GM12878 (cell line): Measurements from ENCODE around the gene AKAP12. TPM values are rescaled to one million over a fixed set of nuclear protein-coding genes. Genes with fewer than 3 reads are reported as not detected.

Experiments
- ATAC-seq: fragments of 200-7000 bp; cut with Tn5 transposase; 3 replicates; pipeline ENCODE4 v1.9.1; 2020; ENCODE audit warnings: mild to moderate bottlenecking, moderate library complexity
- BruUV-seq: library from RNA; stranded (reverse); fragments of 400-500 nt; replicated peaks from 2 replicates; lab custom pipeline; 2021; lab: Mats Ljungman, UMichigan
- CTCF ChIA-PET: fragments of 300-600 bp; sonication (Branson Sonifier 250); formaldehyde crosslinking; extraction: SDS; loops from one replicate; lab custom pipeline; 2021; ENCODE audit warnings: inconsistent platforms; lab: Yijun Ruan, JAX
- POLR2A ChIA-PET: fragments of 350-600 bp; formaldehyde crosslinking; extraction: SDS; loops from one replicate; lab custom pipeline; 2021; ENCODE audit warnings: inconsistent platforms; lab: Charles Lee
- RAD21 ChIA-PET: fragments of 300-600 bp; sonication (Branson Sonifier 250); formaldehyde crosslinking; loops from one replicate; lab custom pipeline; 2023; ENCODE audit warnings: antibody characterized with exemption; ENCODE audit not compliant: unreplicated experiment; lab: Charles Lee
- SMC1A ChIA-PET: fragments of 300-600 bp; sonication (Branson Sonifier 250); formaldehyde crosslinking; loops from one replicate; lab custom pipeline; 2023; ENCODE audit not compliant: unreplicated experiment, uncharacterized antibody; lab: Charles Lee
- DNase-seq: peaks from one replicate; pipeline ENCODE4 v3.0.0-alpha.2; 2011; ENCODE audit warnings: low read depth, low spot score
- FAIRE-seq: peaks from 3 replicates; lab custom pipeline; 2011; peaks lifted over from hg19 to GRCh38; lab: Jason Lieb, UNC
- H2AFZ ChIP-seq: 2 replicates; pipeline ENCODE4 v1.6.0; 2011; ENCODE audit warnings: low read depth, low read length, control low read depth; ENCODE audit not compliant: control insufficient read depth
- H3K27ac ChIP-seq: 2 replicates; pipeline ENCODE4 v1.5.1; 2011; ENCODE audit warnings: control low read depth; ENCODE audit not compliant: control insufficient read depth, insufficient read depth
- H3K27me3 ChIP-seq, 2 experiments: replicated peaks in 1 of 2; 2 replicates each; pipeline versions ENCODE4 v1.6.0 to v1.6.1; 2011; ENCODE audit warnings: low read length in 1 of 2; ENCODE audit not compliant: control insufficient read depth in 2 of 2, insufficient read depth in 2 of 2
- H3K36me3 ChIP-seq, 2 experiments: 2 replicates each; pipeline ENCODE4 v1.5.1; 2011; ENCODE audit warnings: low read length in 1 of 2; ENCODE audit not compliant: control insufficient read depth in 2 of 2, insufficient read depth in 2 of 2
- H3K4me1 ChIP-seq: 2 replicates; pipeline ENCODE4 v1.6.1; 2011; ENCODE audit warnings: mild to moderate bottlenecking, low read length, moderate library complexity, mixed read lengths; ENCODE audit not compliant: control insufficient read depth, insufficient read depth
- H3K4me2 ChIP-seq: 2 replicates; pipeline ENCODE4 v1.6.0; 2011; ENCODE audit warnings: control low read depth; ENCODE audit not compliant: control insufficient read depth, insufficient read depth
- H3K4me3 ChIP-seq: fragments of 200-600 bp; sonication (generic); 2 replicates; pipeline ENCODE4 v1.5.1; 2016
- H3K79me2 ChIP-seq: 2 replicates; pipeline ENCODE4 v1.6.0; 2011; ENCODE audit warnings: low read length; ENCODE audit not compliant: control insufficient read depth, insufficient read depth
- H3K9ac ChIP-seq: 2 replicates; pipeline ENCODE4 v1.8.0; 2011; ENCODE audit warnings: low read length, control low read depth, mixed read lengths; ENCODE audit not compliant: control insufficient read depth, insufficient read depth
- H3K9me3 ChIP-seq: replicated peaks from 3 replicates; pipeline ENCODE4 v1.5.1; 2011; ENCODE audit warnings: mild to moderate bottlenecking, low read length; ENCODE audit not compliant: control insufficient read depth, insufficient read depth
- H4K20me1 ChIP-seq: 2 replicates; pipeline ENCODE4 v1.6.0; 2011; ENCODE audit not compliant: control insufficient read depth, insufficient read depth
- CBFB ChIP-seq: IDR thresholded peaks from 2 replicates; pipeline ENCODE4 v1.6.1; 2016; ENCODE audit warnings: antibody characterized with exemption, low read depth
- CHD1 ChIP-seq: IDR thresholded peaks from 2 replicates; pipeline ENCODE4 v1.6.1; 2012; ENCODE audit warnings: low read depth, low read length, improper control_type of control experiment
- HDAC6 ChIP-seq: fragments of 200-600 bp; sonication (generic); IDR thresholded peaks from one replicate; pipeline ENCODE4 v1.8.0; 2017; ENCODE audit warnings: antibody characterized with exemption; ENCODE audit not compliant: unreplicated experiment
- IKZF2 ChIP-seq, 2 experiments: fragments of 450-650 bp; IDR thresholded peaks; 2 replicates each; pipeline ENCODE4 v1.6.1; 2017; ENCODE audit warnings: mild to moderate bottlenecking in 2 of 2, moderate library complexity in 2 of 2
- KLF5 ChIP-seq: fragments of 450-650 bp; IDR thresholded peaks from 2 replicates; pipeline ENCODE4 v1.6.1; 2014; ENCODE audit warnings: mild to moderate bottlenecking; ENCODE audit not compliant: partially characterized antibody
- NFIC ChIP-seq: IDR thresholded peaks from 2 replicates; pipeline ENCODE4 v1.6.1; 2012; ENCODE audit warnings: low read depth, mild to moderate bottlenecking, inconsistent platforms, low read length, moderate library complexity
- PKNOX1 ChIP-seq: fragments of 450-650 bp; IDR thresholded peaks from 2 replicates; pipeline ENCODE4 v1.6.1; 2016; ENCODE audit warnings: mild to moderate bottlenecking
- WGBS: methylation state at CpG from one replicate; pipeline ENCODE4 v1.1.6; 2016; ENCODE audit warnings: low lambda C conversion rate; ENCODE audit not compliant: insufficient replicate concordance, insufficient coverage; ENCODE audit errors: missing lambda C conversion rate; 5-methylcytosine and 5-hydroxymethylcytosine counted together
- in situ Hi-C: fragments of 300-500 bp; cut with MboI; formaldehyde crosslinking; loops from 9 replicates; pipeline ENCODE4 v1.14.3; 2018; ENCODE audit warnings: mixed read lengths
- intact Hi-C: fragments of 100-400 bp; cut with micrococcal nuclease; formaldehyde crosslinking; loops from one replicate; pipeline ENCODE4 v1.14.2; 2022; ENCODE audit not compliant: unreplicated experiment
- polyA plus RNA-seq, 11 experiments: library from polyadenylated mRNA; depleted of rRNA in 4 of 11; unstranded in 6 of 11; stranded (reverse) in 5 of 11; fragments of >200 nt; fragmentation: Nextera tagmentation in 4 of 11; fragmentation: Illumina TruSeq in 1 of 11; extraction: Ambion mirVana in 4 of 11; extraction: Trizol in 1 of 11; gene quantifications; 1 replicate in 1 of 11; 2 replicates in 10 of 11; pipeline versions ENCODE4 v1.2.1 to v1.2.3, GENCODE V29; 2011 to 2016; ENCODE audit warnings: inconsistent platforms in 2 of 11, missing spikeins in 2 of 11, low read depth in 1 of 11
- total RNA-seq, 4 experiments: library from RNA; depleted of rRNA in 3 of 4; stranded (reverse); fragments of >200 nt in 3 of 4; fragmentation: Illumina TruSeq in 1 of 4; extraction: Trizol in 1 of 4; gene quantifications; 2 replicates each; pipeline versions ENCODE4 v1.2.1 to v1.2.3, GENCODE V29; 2013 to 2021

The AKAP12 gene
- total and polyA plus RNA-seq, 10 of the 15 experiments (the other 5 are each of a cell fraction or from before 2014, with no cell fraction given) = under 0.01 to 0.72 (median 0.06) TPM; not detected in 4

- FAIRE-seq = no peak
- SMC1A ChIA-PET = interaction anchor here (1.7 to 9.5 kb wide), 4 partner anchors 8 to 435 kb away, joined by 4 to 200 read pairs (median 80); no protein-coding TSS in a partner anchor
These were observed 87.3 kb downstream of the AKAP12 start for GRCh38 chr6:151327101-151327500.

GRCh38 chr6:151330130-151330696 is 90.4 kb downstream of the AKAP12 start:
- DNase-seq = no peak
- no peaks in the 10 kb centered on the region for H4K20me1 ChIP-seq
- SMC1A ChIA-PET = interaction anchor here (1.0 to 1.1 kb wide), 2 partner anchors 34 to 328 kb away, joined by 3 read pairs; no protein-coding TSS in a partner anchor
- POLR2A ChIA-PET = interaction anchor here (0.6 kb wide), 1 partner anchor 34 kb away, joined by 3 read pairs; no protein-coding TSS in a partner anchor
- intact Hi-C loops = loop anchor here (10.0 kb wide), 1 partner anchor 915 kb away; no protein-coding TSS in a partner anchor
- TF ChIP-seq CHD1 (no peak), PKNOX1 (no peak), CBFB (no peak), KLF5 (no peak), HDAC6 (no peak)
- H3K36me3 ChIP-seq = no peaks in the 10 kb centered on the region
- ATAC-seq = no peak
- no peak overlapping the region for H3K4me2 ChIP-seq
- CTCF ChIA-PET = interaction anchor here (0.8 to 8.6 kb wide), 3 partner anchors 9 to 438 kb away, joined by 3 to 126 read pairs (median 7); no protein-coding TSS in a partner anchor
- in situ Hi-C loops = no loop called here
- no peak for FAIRE-seq
- H3K79me2 ChIP-seq = no peaks in the 10 kb centered on the region
- no TSS peak for BruUV-seq
- RAD21 ChIA-PET = interaction anchor here (1.0 kb wide), 2 partner anchors 438 to 440 kb away, joined by 3 read pairs; no protein-coding TSS in a partner anchor
- peaks cover 0 to 4% of the 10 kb centered on the region in 2 experiments; a peak in 2 of 4 replicates for H3K27me3 ChIP-seq
- no peaks in the 10 kb centered on the region for H3K9me3 ChIP-seq
- no peak overlapping the region for H3K9ac ChIP-seq
- H3K4me1 ChIP-seq = no peaks in the 10 kb centered on the region
- 43% methylated on average over 6 of the region's 6 CpGs for WGBS
- no peak overlapping the region for H3K27ac ChIP-seq
- H3K4me3 ChIP-seq = no peak overlapping the region
- no peak overlapping the region for H2AFZ ChIP-seq

More at GRCh38 chr6:151327101-151327500, 87.3 kb downstream of the AKAP12 start:
- ChIA-PET RAD21 (interaction anchor here (3.9 to 7.3 kb wide), 3 partner anchors 313 to 510 kb away, joined by 22 to 180 read pairs (median 83); no protein-coding TSS in a partner anchor), POLR2A (no interaction called here), CTCF (interaction anchor here (0.8 to 7.7 kb wide), 7 partner anchors 8 to 916 kb away, joined by 3 to 369 read pairs (median 10); no protein-coding TSS in a partner anchor)
- 48% methylated on average over 4 of the region's 4 CpGs for WGBS
- H3K4me2 ChIP-seq = no peak overlapping the region
- BruUV-seq = no TSS peak
- H3K79me2 ChIP-seq = no peaks in the 10 kb centered on the region
- no peak overlapping the region for H2AFZ ChIP-seq
- no peaks in the 10 kb centered on the region for H4K20me1 ChIP-seq
- H3K27me3 ChIP-seq = peaks cover 0 to 7% of the 10 kb centered on the region in 2 experiments; a peak in 2 of 4 replicates
- ATAC-seq = no peak
- in situ Hi-C loops = loop anchor here (5.0 kb wide), 1 partner anchor 435 kb away; no protein-coding TSS in a partner anchor
- TF ChIP-seq IKZF2 (IDR thresholded peaks at IDR 0.05) = no peak
- no peak for TF ChIP-seq NFIC
- no peak overlapping the region for H3K27ac ChIP-seq
- no peaks in the 10 kb centered on the region for H3K36me3 ChIP-seq
- DNase-seq = no peak
- no peak overlapping the region for H3K4me3 ChIP-seq
- H3K9ac ChIP-seq = no peak overlapping the region
- H3K4me1 ChIP-seq = no peaks in the 10 kb centered on the region
- no peaks in the 10 kb centered on the region for H3K9me3 ChIP-seq
- intact Hi-C loops = no loop called here
